ENCODE data around the gene TBX10. TPM values are rescaled to one million over a fixed set of nuclear protein-coding genes. Genes with fewer than 3 reads are reported as not detected.

Gene TBX10
- total and polyA plus RNA-seq, 2 donors (not counting 3 experiments of a cell fraction or from before 2014, with no cell fraction given), result not detected

- FAIRE-seq (no peak), DNase-seq (ENCODE audit: low read depth, low spot score) (peak; percentile 25)
- no TSS peak for BruUV-seq (replicated peaks)
- dilution Hi-C loops (cut with MboI; ENCODE audit: extremely low pct_ligation_motif_present, low sequenced_read_pairs) (no loop called here), intact Hi-C loops (cut with micrococcal nuclease) (no loop called here)
- POLR2A ChIA-PET, result no interaction called here
- Histone ChIP-seq H3K9me1 (replicated peaks; ENCODE audit: control insufficient read depth, extremely low read depth, insufficient read depth, low read length) (no peaks in the 10 kb centered on the region), H3K9me3 (replicated peaks; ENCODE audit: control insufficient read depth, insufficient read depth, low read length) (no peaks in the 10 kb centered on the region), H3K27me3 (ENCODE audit: control insufficient read depth in 2 of 2, insufficient read depth in 2 of 2, low read length in 2 of 2) (peaks cover 14 to 21% of the 10 kb centered on the region in 2 experiments), H3K9ac (replicated peaks; ENCODE audit: extremely low read depth, insufficient read depth, low read length) (no peak overlapping the region), H3K4me3 (replicated peaks in 1 of 3; ENCODE audit: insufficient read depth in 1 of 3, low read depth in 1 of 3, low read length in 3 of 3) (no peak overlapping the region), H3K79me2 (ENCODE audit: control insufficient read depth, insufficient read depth, low read length) (no peaks in the 10 kb centered on the region), H3K27ac (ENCODE audit: insufficient read depth, low read depth, low read length) (no peak overlapping the region), H3K36me3 (ENCODE audit: control insufficient read depth in 2 of 2, extremely low read depth in 1 of 2, insufficient read depth in 2 of 2, low read length in 2 of 2) (peaks cover 3 to 19% of the 10 kb centered on the region in 2 experiments), H3K4me1 (ENCODE audit: control insufficient read depth, extremely low read depth, insufficient read depth, low read length) (no peaks in the 10 kb centered on the region), H2AFZ (ENCODE audit: low read depth, low read length) (no peak overlapping the region), H4K20me1 (replicated peaks; ENCODE audit: control insufficient read depth, extremely low read depth, insufficient read depth, low read length) (no peaks in the 10 kb centered on the region), H3K4me2 (ENCODE audit: insufficient read depth, low read length) (no peak overlapping the region)
- CTCF ChIA-PET, result interaction anchor here (0.6 to 6.8 kb wide), 19 partner anchors 10 to 163 kb away, joined by 3 to 98 read pairs (median 4); partner anchors contain the start of genes ACY3, GSTP1 and NUDT8
- TF ChIP-seq MYC (IDR thresholded peaks at IDR 0.05; ENCODE audit: low read depth, low read length) (no peak), FOS (IDR thresholded peaks at IDR 0.05; ENCODE audit: borderline replicate concordance, insufficient read depth, low read length) (no peak), CTCF (IDR thresholded peaks at IDR 0.05; ENCODE audit: extremely low read depth in 1 of 2, insufficient read depth in 1 of 2, low read depth in 1 of 2, low read length in 2 of 2) (peak; percentile 63 to 92), GATA2 (IDR thresholded peaks at IDR 0.05; ENCODE audit: insufficient read depth, insufficient read length, low read depth, low read length) (no peak), POLR2A (IDR thresholded peaks at IDR 0.05; ENCODE audit: low read depth, low read length) (no peak), POLR2AphosphoS5 (IDR thresholded peaks at IDR 0.05; ENCODE audit: insufficient read depth, low read depth, low read length) (peak; percentile 28)
These were observed 25.4 kb downstream of the TBX10 start for GRCh38 chr11:67613960-67614715.
